ENCODE data around the gene SCGB1C1.
"Not testable (repeated sequence)": the region's sequence is repeated elsewhere in the genome, so short reads cannot be mapped to it uniquely, and the experiment has no call there.

The SCGB1C1 gene

GRCh38 chr11:220641-221215, 27.9 kb downstream of the SCGB1C1 start:
- DNase-seq = not testable (repeated sequence)

GRCh38 chr11:221539-221938, 28.7 kb downstream of the SCGB1C1 start:
- DNase-seq = no peak

- DNase-seq = no peak
These were observed 29.3 kb downstream of the SCGB1C1 start for GRCh38 chr11:221998-222789.

- no peak for DNase-seq
These were observed 30.3 kb downstream of the SCGB1C1 start for GRCh38 chr11:223026-223789.

GRCh38 chr11:223884-224283, 31.0 kb downstream of the SCGB1C1 start:
- DNase-seq = no peak

- DNase-seq = no peak
These were observed 31.5 kb downstream of the SCGB1C1 start for GRCh38 chr11:224424-224823.

GRCh38 chr11:225734-226453, 33.0 kb downstream of the SCGB1C1 start:
- DNase-seq = no peak

GRCh38 chr11:227824-228379, 35.0 kb downstream of the SCGB1C1 start:
- no peak for DNase-seq

- DNase-seq = no peak
These were observed 37.6 kb downstream of the SCGB1C1 start for GRCh38 chr11:230431-230830.

GRCh38 chr11:232783-233565, 40.1 kb downstream of the SCGB1C1 start:
- no peak for DNase-seq

GRCh38 chr11:235180-235579, 42.3 kb downstream of the SCGB1C1 start:
- no peak for DNase-seq

- no peak for DNase-seq
These were observed 42.7 kb downstream of the SCGB1C1 start for GRCh38 chr11:235609-235996.

- DNase-seq = peak; percentile 79
These were observed 43.3 kb downstream of the SCGB1C1 start, which contains the start of gene SIRT3 for GRCh38 chr11:235997-236773. Gene SIRT3, minus strand, starts transcription at chr11:236342. Its CDS starts 14 bp downstream, at chr11:236328.

- peak; percentile 79 for DNase-seq
These were observed 44.2 kb downstream of the SCGB1C1 start, which contains the start of gene PSMD13 for GRCh38 chr11:236774-237767. Gene PSMD13, plus strand, starts transcription at chr11:236976. Its CDS starts 74 bp downstream, at chr11:237050.

- DNase-seq = not testable (repeated sequence)
These were observed 45.5 kb downstream of the SCGB1C1 start for GRCh38 chr11:238346-238745.

GRCh38 chr11:240315-240714, 47.4 kb downstream of the SCGB1C1 start:
- no peak for DNase-seq

GRCh38 chr11:241634-242033, 48.8 kb downstream of the SCGB1C1 start:
- DNase-seq = no peak
